ENCODE results near the gene GRHL1. TPM values are rescaled to one million over a fixed set of nuclear protein-coding genes. Genes with fewer than 3 reads are reported as not detected.

GRHL1 gene
- total and polyA plus RNA-seq, 2 of the 8 experiments (the other 6 are each of a cell fraction or from before 2014, with no cell fraction given): 1.3 to 3.6 TPM

DNA sequence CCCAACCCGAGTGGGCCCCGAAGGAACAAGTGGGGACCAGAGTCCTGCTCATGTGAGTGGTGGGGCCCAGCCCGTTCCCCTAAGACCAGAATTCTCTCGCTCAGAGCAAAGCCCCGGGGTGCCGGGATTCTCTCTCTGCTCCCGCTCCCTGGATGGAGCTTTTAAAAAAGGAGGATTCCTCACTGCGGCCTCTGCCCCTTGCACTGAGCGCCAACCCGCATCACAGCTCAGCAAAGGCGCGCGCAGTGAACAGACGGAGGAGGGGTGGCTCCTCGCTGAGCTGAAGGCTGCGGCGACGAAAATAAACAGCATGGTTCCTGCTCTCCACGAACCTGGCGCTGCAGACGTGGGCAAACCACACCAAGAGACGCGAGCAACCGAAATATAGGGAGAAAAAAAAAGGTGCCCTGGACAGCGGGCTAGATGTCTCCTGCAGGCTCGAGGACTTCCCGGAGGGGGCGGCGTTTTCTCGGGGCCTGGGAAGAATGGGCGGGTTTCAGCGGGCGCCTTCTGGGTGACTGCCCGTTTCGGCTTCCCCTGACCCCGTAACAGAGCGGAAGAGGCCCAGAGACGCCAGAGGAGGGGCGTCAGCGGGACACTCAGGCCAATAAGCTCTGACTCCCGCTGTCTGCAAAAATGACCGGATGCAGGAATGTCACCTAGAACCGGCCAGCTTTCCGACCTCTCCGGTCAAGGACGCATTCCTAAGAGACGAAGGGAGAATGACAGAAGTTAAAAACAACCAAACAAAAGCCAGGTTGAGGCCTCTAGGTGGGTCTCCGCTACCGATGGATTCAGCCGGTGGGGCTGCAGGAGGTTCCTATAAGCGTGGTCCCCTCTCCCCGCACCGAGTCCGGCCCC is 91.0 kb downstream of the GRHL1 start:
- H3K4me2 ChIP-seq (ENCODE audit: insufficient read depth in 1 of 2, low read depth in 2 of 2, low read length in 2 of 2): peak overlapping the region; percentile 90 to 98
- no peaks in the 10 kb centered on the region for H3K79me2 ChIP-seq (ENCODE audit: control insufficient read depth in 1 of 2, insufficient read depth in 2 of 2, low read length in 2 of 2)
- no peak overlapping the region for H2BK20ac ChIP-seq (ENCODE audit: low read length)
- H3K27me3 ChIP-seq (replicated peaks in 1 of 4; ENCODE audit: control insufficient read depth in 3 of 4, extremely low read depth in 1 of 4, insufficient read depth in 3 of 4, low read length in 3 of 4): peaks cover 0 to 26% (median 18%) of the 10 kb centered on the region in 4 experiments; a peak in 6 of 7 replicates
- peak overlapping the region; percentile 35 for H3K56ac ChIP-seq (replicated peaks; ENCODE audit: insufficient read length, low read depth, low read length)
- no peak overlapping the region for H3K27ac ChIP-seq (ENCODE audit: low read depth, low read length)
- H2BK15ac ChIP-seq (ENCODE audit: low read length): no peak overlapping the region
- peak overlapping the region; percentile 63 for H3K4ac ChIP-seq (replicated peaks; ENCODE audit: insufficient read length, low read depth, low read length)
- H4K91ac ChIP-seq (replicated peaks; ENCODE audit: insufficient read length, low read length): no peak overlapping the region
- peaks cover 0 to 3% of the 10 kb centered on the region in 2 experiments for H4K20me1 ChIP-seq (replicated peaks in 1 of 2; ENCODE audit: control insufficient read depth in 1 of 2, insufficient read depth in 2 of 2, low read length in 2 of 2)
- peak in 1 of 2 experiments; percentile 74 for DNase-seq (ENCODE audit: low read depth in 1 of 2, low spot score in 2 of 2)
- no peaks in the 10 kb centered on the region; the same call in 1 of the 2 replicates for H3K79me1 ChIP-seq (ENCODE audit: low read depth, low read length)
- no peak overlapping the region for H3K23ac ChIP-seq (ENCODE audit: insufficient read length)
- peak overlapping the region; percentile 71 for H3K18ac ChIP-seq (ENCODE audit: extremely low read depth, low read length)
- peaks cover 0 to 8% of the 10 kb centered on the region in 2 experiments; a peak in 1 of 4 replicates for H3K9me3 ChIP-seq (ENCODE audit: insufficient read depth in 2 of 2, low read depth in 1 of 2, low read length in 1 of 2)
- H2AK5ac ChIP-seq (ENCODE audit: low read depth, low read length): no peak overlapping the region
- H2BK120ac ChIP-seq (replicated peaks; ENCODE audit: low read depth, low read length): no peak overlapping the region
- H2BK5ac ChIP-seq (ENCODE audit: low read depth, low read length): no peak overlapping the region
- ChIA-PET CTCF (ENCODE audit: partially characterized antibody) (interaction anchor here (0.6 to 1.9 kb wide), 8 partner anchors 10 to 199 kb away, joined by 3 to 11 read pairs (median 4); partner anchors contain the start of gene TAF1B), POLR2A (ENCODE audit: partially characterized antibody) (interaction anchor here (0.8 to 4.2 kb wide), 15 partner anchors 8 to 199 kb away, joined by 3 to 32 read pairs (median 4); partner anchors contain the start of gene TAF1B)
- H3K4me1 ChIP-seq (replicated peaks in 1 of 4; ENCODE audit: control insufficient read depth in 3 of 4, insufficient read depth in 4 of 4, low read length in 3 of 4): peaks cover 0 to 5% (median 2%) of the 10 kb centered on the region in 4 experiments; a peak in 3 of 7 replicates
- peak overlapping the region; percentile 49 to 72 (median 54) for H3K4me3 ChIP-seq (ENCODE audit: extremely low read depth in 1 of 4, insufficient read depth in 2 of 4, low read depth in 3 of 4, low read length in 4 of 4)
- peak overlapping the region; percentile 6 for H4K5ac ChIP-seq (ENCODE audit: insufficient read length, low read depth, low read length)
- H3K9ac ChIP-seq (replicated peaks in 1 of 4; ENCODE audit: extremely low read depth in 1 of 4, low read depth in 3 of 4, low read length in 3 of 4): peak overlapping the region in 3 of 4 experiments; percentile 23 to 82 (median 29); a peak in 5 of 7 replicates
- H2AFZ ChIP-seq (ENCODE audit: low read length): peak overlapping the region; percentile 94
- 12% methylated on average over 42 of the region's 54 CpGs; no CpG with 5 or more reads in 1 of the 2 experiments for WGBS, 2 experiments (ENCODE audit: extremely low coverage in 1 of 2, insufficient coverage in 1 of 2, insufficient read length in 1 of 2, insufficient replicate concordance in 2 of 2, low coverage in 1 of 2, low lambda C conversion rate in 2 of 2, missing lambda C conversion rate in 1 of 2)
- H3K14ac ChIP-seq (ENCODE audit: insufficient read length): no peak overlapping the region
- peak overlapping the region; percentile 75 for H4K8ac ChIP-seq (ENCODE audit: extremely low read depth, insufficient read depth, low read length)
- peak overlapping the region; percentile 23; the same call in 1 of the 2 replicates for H2BK12ac ChIP-seq (ENCODE audit: low read depth, low read length)
- H3K36me3 ChIP-seq (ENCODE audit: control insufficient read depth in 2 of 4, insufficient read depth in 4 of 4, low read length in 3 of 4): peaks cover 0 to 4% (median under 1%) of the 10 kb centered on the region in 4 experiments; a peak in 1 of 8 replicates
- FAIRE-seq: no peak
- H3K23me2 ChIP-seq (ENCODE audit: low read depth, low read length): peaks cover 8% of the 10 kb centered on the region; the same call in 1 of the 2 replicates
- TF ChIP-seq EZH2 (IDR thresholded peaks at IDR 0.05; ENCODE audit: low read depth, low read length, severe bottlenecking) (peak; percentile 24), YY1 (IDR thresholded peaks at IDR 0.05; ENCODE audit: low read depth, low read length) (no peak), CEBPB (IDR thresholded peaks at IDR 0.05; ENCODE audit: low read depth, low read length) (no peak), GTF2F1 (IDR thresholded peaks at IDR 0.05; ENCODE audit: borderline replicate concordance, low read depth, low read length) (no peak), TCF12 (IDR thresholded peaks at IDR 0.05; ENCODE audit: low read depth, low read length) (no peak), ASH2L (IDR thresholded peaks at IDR 0.05; ENCODE audit: low read length) (peak; percentile 15), RXRA (IDR thresholded peaks at IDR 0.05; ENCODE audit: insufficient read depth, low read depth, low read length) (no peak), TBP (IDR thresholded peaks at IDR 0.05; ENCODE audit: low read depth, low read length) (no peak; the same call in 1 of the 2 replicates)
- TF ChIP-seq, protein P1, sequence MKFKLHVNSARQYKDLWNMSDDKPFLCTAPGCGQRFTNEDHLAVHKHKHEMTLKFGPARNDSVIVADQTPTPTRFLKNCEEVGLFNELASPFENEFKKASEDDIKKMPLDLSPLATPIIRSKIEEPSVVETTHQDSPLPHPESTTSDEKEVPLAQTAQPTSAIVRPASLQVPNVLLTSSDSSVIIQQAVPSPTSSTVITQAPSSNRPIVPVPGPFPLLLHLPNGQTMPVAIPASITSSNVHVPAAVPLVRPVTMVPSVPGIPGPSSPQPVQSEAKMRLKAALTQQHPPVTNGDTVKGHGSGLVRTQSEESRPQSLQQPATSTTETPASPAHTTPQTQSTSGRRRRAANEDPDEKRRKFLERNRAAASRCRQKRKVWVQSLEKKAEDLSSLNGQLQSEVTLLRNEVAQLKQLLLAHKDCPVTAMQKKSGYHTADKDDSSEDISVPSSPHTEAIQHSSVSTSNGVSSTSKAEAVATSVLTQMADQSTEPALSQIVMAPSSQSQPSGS (IDR thresholded peaks at IDR 0.05; ENCODE audit: low read length): no peak

All from H1 (cell line).